ENCODE measurements around the gene RSPH10B2. TPM values are rescaled to one million over a fixed set of nuclear protein-coding genes. Genes with fewer than 3 reads are reported as not detected.
A peak's percentile ranks its signal among the peaks of the same experiment; 100 is the strongest.
"Not testable (repeated sequence)": the region's sequence is repeated elsewhere in the genome, so short reads cannot be mapped to it uniquely, and the experiment has no call there.

Gene RSPH10B2
- total RNA-seq, 3 donors from 2014 or later (not counting 1 experiment from before 2014, with no cell fraction given) = 0.12 to 0.54 (median 0.33) TPM

DNA sequence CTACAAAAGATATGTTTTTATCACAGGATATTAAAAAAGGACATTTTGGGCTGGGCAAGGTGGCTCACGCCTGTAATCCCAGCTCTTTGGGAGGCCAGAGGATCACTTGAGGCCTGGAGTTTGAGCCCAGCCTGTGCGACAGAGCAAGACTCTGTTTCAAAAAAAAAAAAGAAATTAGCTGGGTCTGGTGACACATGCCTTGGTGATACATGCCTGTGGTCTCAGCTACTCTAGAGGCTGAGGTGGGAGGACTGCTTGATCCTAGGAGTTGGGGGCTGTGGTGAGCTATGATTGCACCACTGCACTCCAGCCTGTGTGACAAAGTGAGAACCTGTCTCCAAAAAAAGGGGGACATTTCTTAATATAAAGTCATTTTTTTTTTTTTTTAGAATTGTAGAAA lies 46.4 kb downstream of the RSPH10B2 start:
- H3K4me3 Mint-ChIP-seq; H3K4me3 ChIP-seq (ENCODE audit: low read length); H3K9me3 Mint-ChIP-seq; H3K36me3 ChIP-seq (ENCODE audit: control insufficient read depth, insufficient read depth, low read length); H3K4me1 ChIP-seq (ENCODE audit: control insufficient read depth, insufficient read depth, low read length); ATAC-seq; H3K9me3 ChIP-seq (ENCODE audit: control insufficient read depth, insufficient read depth, low read length); H3K27me3 Mint-ChIP-seq (ENCODE audit: low read depth in 2 of 2); intact Hi-C loops (cut with micrococcal nuclease); H3K27ac Mint-ChIP-seq; H3K4me1 Mint-ChIP-seq; H3K27ac ChIP-seq (ENCODE audit: low read length); H3K36me3 Mint-ChIP-seq; DNase-seq; H3K27me3 ChIP-seq (ENCODE audit: control insufficient read depth, insufficient read depth, low read length): not testable (repeated sequence)
- no CpG with 5 or more reads among the region's 2 CpGs for WGBS (ENCODE audit: insufficient coverage)

DNA sequence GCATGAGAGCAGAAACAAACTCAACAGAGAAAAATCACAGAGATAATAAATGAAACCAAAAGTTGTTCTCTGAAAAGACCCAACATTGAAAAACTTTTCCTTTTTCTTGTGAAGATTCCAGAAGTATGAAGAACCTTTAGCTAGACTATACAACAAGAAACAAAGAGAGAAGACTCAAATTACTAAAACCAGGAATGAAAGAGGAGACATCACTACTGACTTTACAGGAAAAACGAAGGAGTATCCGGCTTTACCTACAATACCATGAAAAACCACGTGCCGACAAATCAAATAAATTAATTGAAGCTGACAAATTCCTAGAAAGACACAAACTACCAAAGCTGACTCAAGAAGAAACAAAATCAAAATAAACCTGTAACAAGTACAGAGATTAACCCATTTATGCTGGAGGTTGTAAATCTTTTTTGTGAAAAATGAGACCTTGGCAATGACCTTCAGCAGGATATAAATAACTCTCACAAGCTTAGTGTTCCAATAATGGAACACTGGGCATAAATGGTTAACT lies 53.6 kb downstream of the RSPH10B2 start:
- H3K27ac Mint-ChIP-seq; H3K4me3 ChIP-seq (ENCODE audit: low read length); H3K36me3 ChIP-seq (ENCODE audit: control insufficient read depth, insufficient read depth, low read length); H3K36me3 Mint-ChIP-seq; H3K4me1 ChIP-seq (ENCODE audit: control insufficient read depth, insufficient read depth, low read length); H3K27ac ChIP-seq (ENCODE audit: low read length); H3K27me3 ChIP-seq (ENCODE audit: control insufficient read depth, insufficient read depth, low read length); DNase-seq; ATAC-seq; H3K9me3 ChIP-seq (ENCODE audit: control insufficient read depth, insufficient read depth, low read length); intact Hi-C loops (cut with micrococcal nuclease); H3K27me3 Mint-ChIP-seq (ENCODE audit: low read depth in 2 of 2); H3K9me3 Mint-ChIP-seq; H3K4me3 Mint-ChIP-seq; H3K4me1 Mint-ChIP-seq: not testable (repeated sequence)
- no CpG with 5 or more reads among the region's 4 CpGs for WGBS (ENCODE audit: insufficient coverage)

DNA sequence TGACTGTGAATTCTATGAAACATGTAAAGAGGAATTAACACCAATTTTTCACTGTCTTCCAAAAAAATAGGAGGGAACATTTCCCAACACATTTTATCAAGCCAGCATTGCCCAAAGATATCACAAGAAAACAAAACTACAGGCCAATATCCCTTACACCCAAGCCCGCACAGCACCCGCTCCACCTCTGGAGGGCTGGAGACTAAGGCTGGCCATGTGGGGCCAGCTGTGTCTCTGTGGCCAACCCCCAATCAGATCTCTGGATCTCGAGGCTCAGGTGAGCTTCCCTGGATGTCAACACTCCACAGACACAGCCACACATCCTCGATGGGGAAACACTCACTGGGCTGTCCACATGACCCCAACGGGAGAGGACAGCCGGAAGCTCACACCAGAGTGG lies 54.1 kb downstream of the RSPH10B2 start:
- H3K4me1 Mint-ChIP-seq; H3K4me3 Mint-ChIP-seq; H3K27me3 Mint-ChIP-seq (ENCODE audit: low read depth in 2 of 2); H3K36me3 Mint-ChIP-seq; H3K4me1 ChIP-seq (ENCODE audit: control insufficient read depth, insufficient read depth, low read length); H3K9me3 Mint-ChIP-seq; H3K9me3 ChIP-seq (ENCODE audit: control insufficient read depth, insufficient read depth, low read length); H3K27ac ChIP-seq (ENCODE audit: low read length); H3K27me3 ChIP-seq (ENCODE audit: control insufficient read depth, insufficient read depth, low read length); DNase-seq; intact Hi-C loops (cut with micrococcal nuclease); ATAC-seq; H3K4me3 ChIP-seq (ENCODE audit: low read length); H3K36me3 ChIP-seq (ENCODE audit: control insufficient read depth, insufficient read depth, low read length); H3K27ac Mint-ChIP-seq: not testable (repeated sequence)
- no CpG with 5 or more reads among the region's 6 CpGs for WGBS (ENCODE audit: insufficient coverage)

DNA sequence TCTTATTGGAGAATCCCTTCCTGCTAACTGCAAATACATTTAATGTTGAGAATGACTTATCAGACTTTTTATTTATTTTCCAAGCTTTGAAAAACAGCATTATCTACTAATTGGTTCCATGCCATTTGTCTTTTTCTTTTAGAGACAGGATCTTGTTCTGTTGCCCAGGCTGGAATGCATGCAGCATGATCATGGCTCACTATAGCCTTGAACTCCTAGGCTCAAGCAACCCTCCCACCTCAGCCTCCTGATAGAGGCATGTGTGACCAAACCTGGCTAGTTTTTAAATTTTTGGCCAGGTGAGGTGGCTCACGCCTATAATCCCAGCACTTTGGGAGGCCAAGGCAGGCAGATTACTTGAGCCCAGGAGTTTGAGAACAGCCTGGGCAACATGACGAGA lies 59.1 kb downstream of the RSPH10B2 start:
- H3K4me3 Mint-ChIP-seq; H3K9me3 Mint-ChIP-seq; H3K4me3 ChIP-seq (ENCODE audit: low read length); H3K4me1 Mint-ChIP-seq; H3K27me3 Mint-ChIP-seq (ENCODE audit: low read depth in 2 of 2); intact Hi-C loops (cut with micrococcal nuclease); H3K27me3 ChIP-seq (ENCODE audit: control insufficient read depth, insufficient read depth, low read length); H3K36me3 Mint-ChIP-seq; ATAC-seq; H3K4me1 ChIP-seq (ENCODE audit: control insufficient read depth, insufficient read depth, low read length); H3K27ac Mint-ChIP-seq; H3K9me3 ChIP-seq (ENCODE audit: control insufficient read depth, insufficient read depth, low read length); DNase-seq; H3K27ac ChIP-seq (ENCODE audit: low read length): not testable (repeated sequence)
- 100% methylated on average over 2 of the region's 2 CpGs for WGBS (ENCODE audit: insufficient coverage)
- H3K36me3 ChIP-seq (ENCODE audit: control insufficient read depth, insufficient read depth, low read length) = peaks cover 13% of the 10 kb centered on the region

DNA sequence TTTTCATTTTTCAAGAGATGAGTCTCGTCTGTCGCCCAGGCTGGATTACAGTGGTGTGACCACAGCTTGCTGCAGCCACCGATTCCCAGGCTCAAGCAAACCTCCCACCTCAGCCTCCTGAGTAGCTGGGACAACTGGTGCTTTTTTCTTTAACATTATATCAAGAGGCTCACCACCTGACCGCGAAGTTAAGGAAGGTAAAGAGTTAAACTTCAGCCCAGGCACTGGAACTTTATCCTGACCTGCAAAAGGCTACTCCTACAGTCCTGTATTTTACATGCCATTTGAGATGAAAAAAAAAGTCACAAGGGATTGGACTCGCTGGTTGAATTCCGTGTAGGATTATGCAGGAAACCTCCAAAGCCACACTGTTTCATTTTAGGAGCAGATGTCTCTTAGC lies 61.6 kb downstream of the RSPH10B2 start:
- intact Hi-C loops (cut with micrococcal nuclease); H3K4me1 ChIP-seq (ENCODE audit: control insufficient read depth, insufficient read depth, low read length); H3K27me3 Mint-ChIP-seq (ENCODE audit: low read depth in 2 of 2); H3K27me3 ChIP-seq (ENCODE audit: control insufficient read depth, insufficient read depth, low read length); H3K36me3 Mint-ChIP-seq; ATAC-seq; H3K9me3 Mint-ChIP-seq; H3K4me1 Mint-ChIP-seq; H3K4me3 Mint-ChIP-seq; H3K4me3 ChIP-seq (ENCODE audit: low read length); H3K9me3 ChIP-seq (ENCODE audit: control insufficient read depth, insufficient read depth, low read length); DNase-seq; H3K27ac ChIP-seq (ENCODE audit: low read length); H3K27ac Mint-ChIP-seq: not testable (repeated sequence)
- H3K36me3 ChIP-seq (ENCODE audit: control insufficient read depth, insufficient read depth, low read length) = peaks cover 15% of the 10 kb centered on the region
- 98% methylated on average over 5 of the region's 7 CpGs for WGBS (ENCODE audit: insufficient coverage)

DNA sequence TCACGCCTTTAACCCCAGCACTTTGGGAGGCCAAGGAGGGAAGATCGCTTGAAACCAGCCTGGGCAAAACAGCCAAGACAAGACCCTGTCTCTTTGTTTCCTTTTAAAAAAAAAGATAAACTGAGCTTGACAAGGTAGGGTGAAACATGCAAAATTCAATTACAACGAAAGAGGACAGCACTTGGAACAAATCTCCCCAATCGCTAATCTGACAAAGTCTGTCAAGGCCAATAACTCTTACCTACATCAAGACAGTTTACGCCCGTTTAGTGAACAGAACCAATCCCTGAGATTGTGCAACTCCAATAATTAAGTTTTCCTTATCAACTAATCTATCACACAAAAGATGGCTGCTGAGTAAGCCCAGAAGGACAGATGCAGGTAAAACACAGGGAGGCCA lies 67.7 kb downstream of the RSPH10B2 start:
- not testable (repeated sequence) for ATAC-seq

DNA sequence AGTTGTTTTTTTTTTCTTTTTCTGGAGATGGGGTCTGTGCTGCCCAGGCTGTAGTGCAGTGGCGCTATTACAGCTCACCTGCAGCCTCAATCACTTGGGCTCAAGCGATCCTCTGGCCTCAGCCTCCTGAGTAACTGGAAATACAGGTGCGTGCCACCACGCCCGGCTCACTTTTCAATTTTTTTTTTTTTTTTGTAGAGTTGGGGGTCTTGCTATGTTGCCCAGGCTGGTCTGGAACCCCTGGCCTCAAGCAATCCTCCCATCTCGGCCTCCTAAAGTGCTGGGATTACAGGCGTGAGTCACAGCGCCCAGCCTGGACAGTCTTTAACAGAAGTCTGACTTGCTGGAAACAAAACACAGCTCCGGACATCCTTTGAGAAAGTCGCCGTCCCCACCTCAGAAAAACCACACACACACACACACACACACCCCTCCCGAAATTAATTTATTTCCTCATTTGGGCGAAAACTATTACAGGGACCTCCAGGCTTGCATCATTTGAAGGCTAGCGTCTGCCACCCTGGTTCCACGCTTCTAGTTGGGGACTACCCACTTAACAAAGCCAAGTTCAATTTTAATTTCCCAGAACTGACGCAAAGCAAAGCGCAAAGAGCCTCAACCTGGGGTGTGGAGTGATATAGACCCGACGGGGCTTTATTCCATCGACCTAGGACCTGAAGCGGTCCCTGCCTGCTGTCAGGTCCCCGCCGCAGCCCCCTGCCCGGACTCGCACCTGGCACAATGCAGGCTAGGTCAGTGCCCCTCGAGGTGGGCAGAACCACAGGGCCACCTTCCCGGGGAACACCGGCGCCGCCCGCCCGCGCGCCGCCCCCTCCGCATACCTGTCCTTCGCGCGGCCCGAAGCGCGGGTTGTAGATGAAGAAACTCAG lies 71.6 kb downstream of the RSPH10B2 start:
- H3K9me3 ChIP-seq (ENCODE audit: control insufficient read depth, insufficient read depth, low read length); H3K4me1 Mint-ChIP-seq; intact Hi-C loops (cut with micrococcal nuclease); H3K27me3 ChIP-seq (ENCODE audit: control insufficient read depth, insufficient read depth, low read length); H3K9me3 Mint-ChIP-seq; H3K36me3 ChIP-seq (ENCODE audit: control insufficient read depth, insufficient read depth, low read length); H3K4me3 ChIP-seq (ENCODE audit: low read length); H3K27ac ChIP-seq (ENCODE audit: low read length); DNase-seq; H3K36me3 Mint-ChIP-seq; H3K27me3 Mint-ChIP-seq (ENCODE audit: low read depth in 2 of 2): not testable (repeated sequence)
- Mint-ChIP-seq H3K27ac (peak overlapping the region; percentile 85 to 87), H3K4me3 (peak overlapping the region; percentile 83)
- peak; percentile 69 to 79 (median 74) for ATAC-seq
- WGBS (ENCODE audit: insufficient coverage) = no CpG with 5 or more reads among the region's 42 CpGs
- H3K4me1 ChIP-seq (ENCODE audit: control insufficient read depth, insufficient read depth, low read length) = peaks cover 10% of the 10 kb centered on the region

More for the DNA sequence above, 67.7 kb downstream of the RSPH10B2 start:
- H3K27me3 Mint-ChIP-seq (ENCODE audit: low read depth in 2 of 2); H3K4me3 ChIP-seq (ENCODE audit: low read length); intact Hi-C loops (cut with micrococcal nuclease); H3K36me3 ChIP-seq (ENCODE audit: control insufficient read depth, insufficient read depth, low read length); H3K9me3 Mint-ChIP-seq; H3K27ac Mint-ChIP-seq; H3K4me1 Mint-ChIP-seq; H3K36me3 Mint-ChIP-seq; H3K27ac ChIP-seq (ENCODE audit: low read length); H3K9me3 ChIP-seq (ENCODE audit: control insufficient read depth, insufficient read depth, low read length); DNase-seq; H3K27me3 ChIP-seq (ENCODE audit: control insufficient read depth, insufficient read depth, low read length); H3K4me3 Mint-ChIP-seq: not testable (repeated sequence)
- peaks cover 10% of the 10 kb centered on the region for H3K4me1 ChIP-seq (ENCODE audit: control insufficient read depth, insufficient read depth, low read length)
- 96% methylated on average over 5 of the region's 6 CpGs for WGBS (ENCODE audit: insufficient coverage)

DNA sequence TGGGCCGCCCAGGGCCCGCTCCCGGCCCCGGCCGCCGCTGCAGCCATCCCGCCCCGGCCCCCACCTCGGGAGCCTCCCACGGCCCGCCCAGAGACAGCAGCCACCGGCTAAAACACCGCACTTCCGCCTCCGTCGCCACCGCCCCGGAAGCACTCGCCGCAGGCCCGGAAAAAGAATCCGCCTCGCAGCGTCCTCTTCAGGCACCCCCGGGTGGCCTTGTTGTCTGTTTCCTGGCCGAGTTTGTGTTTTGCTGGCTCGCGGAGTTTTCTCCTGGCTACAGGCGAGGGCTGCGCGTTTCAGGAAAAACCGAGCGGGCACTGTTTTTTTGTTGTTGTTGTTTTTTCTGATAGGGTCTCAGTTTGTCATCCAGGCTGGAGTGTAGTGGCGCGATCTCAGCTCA lies 72.2 kb downstream of the RSPH10B2 start, which contains the start of gene CCZ1B:
TSS of gene CCZ1B (minus strand) at position 125 of the 400 bp plus-strand sequence. CDS start at position 47, 78 bp downstream.
- H3K36me3 Mint-ChIP-seq; H3K9me3 ChIP-seq (ENCODE audit: control insufficient read depth, insufficient read depth, low read length); H3K36me3 ChIP-seq (ENCODE audit: control insufficient read depth, insufficient read depth, low read length); H3K9me3 Mint-ChIP-seq; intact Hi-C loops (cut with micrococcal nuclease); H3K4me1 Mint-ChIP-seq; H3K27me3 ChIP-seq (ENCODE audit: control insufficient read depth, insufficient read depth, low read length): not testable (repeated sequence)
- peak within 1 kb of the TSS; percentile 55 for H3K4me3 ChIP-seq (ENCODE audit: low read length)
- H3K4me3 Mint-ChIP-seq = peak within 1 kb of the TSS; percentile 94
- peak; percentile 84 to 89 for DNase-seq
- 3% methylated on average over 26 of the region's 35 CpGs for WGBS (ENCODE audit: insufficient coverage)
- peak; percentile 88 to 96 (median 90) for ATAC-seq
- peak within 1 kb of the TSS; percentile 65 for H3K27ac ChIP-seq (ENCODE audit: low read length)
- peak within 1 kb of the TSS; percentile 85 to 87 for H3K27ac Mint-ChIP-seq
- H3K27me3 Mint-ChIP-seq (ENCODE audit: low read depth in 2 of 2) = peaks cover 5 to 11% of the 10 kb centered on the region in 2 donors
- peaks cover 10% of the 10 kb centered on the region for H3K4me1 ChIP-seq (ENCODE audit: control insufficient read depth, insufficient read depth, low read length)

All from natural killer cell (primary cell).